GM18868 (cell line): ENCODE results near the gene NACA2.
"Not testable (repeated sequence)": the region's sequence is repeated elsewhere in the genome, so short reads cannot be mapped to it uniquely, and the experiment has no call there.

ENCODE experiments used
- ATAC-seq: cut with Tn5 transposase; IDR thresholded peaks from one replicate; pipeline ENCODE4 v1.9.1; 2021; ENCODE audit warnings: mild to moderate bottlenecking, moderate library complexity; ENCODE audit not compliant: unreplicated experiment

The NACA2 gene

GRCh38 chr17:61591018-61591417, at the start of gene NACA2:
TSS of gene NACA2 (minus strand) at chr17:61591219. CDS start at chr17:61591180, 39 bp downstream.
- ATAC-seq, result no peak

GRCh38 chr17:61639818-61640217, 48.8 kb upstream of the NACA2 start:
- ATAC-seq, result no peak

GRCh38 chr17:61638087-61638486, 47.1 kb upstream of the NACA2 start:
- no peak for ATAC-seq

GRCh38 chr17:61635913-61636432, 45.0 kb upstream of the NACA2 start:
- no peak for ATAC-seq

- ATAC-seq, result no peak
Measured at GRCh38 chr17:61634942-61635538, 44.0 kb upstream of the NACA2 start.

GRCh38 chr17:61634011-61634539, 43.1 kb upstream of the NACA2 start:
- no peak for ATAC-seq

GRCh38 chr17:61632826-61633225, 41.8 kb upstream of the NACA2 start:
- no peak for ATAC-seq

- ATAC-seq, result no peak
Measured at GRCh38 chr17:61631800-61632199, 40.8 kb upstream of the NACA2 start.

GRCh38 chr17:61628158-61628557, 37.1 kb upstream of the NACA2 start:
- not testable (repeated sequence) for ATAC-seq

GRCh38 chr17:61627658-61628057, 36.6 kb upstream of the NACA2 start:
- no peak for ATAC-seq

GRCh38 chr17:61627125-61627524, 36.1 kb upstream of the NACA2 start:
- ATAC-seq, result no peak

- no peak for ATAC-seq
Measured at GRCh38 chr17:61625564-61625963, 34.5 kb upstream of the NACA2 start.

GRCh38 chr17:61624951-61625350, 33.9 kb upstream of the NACA2 start:
- ATAC-seq, result no peak

- no peak for ATAC-seq
Measured at GRCh38 chr17:61621317-61621716, 30.3 kb upstream of the NACA2 start.

- no peak for ATAC-seq
Measured at GRCh38 chr17:61619953-61620352, 28.9 kb upstream of the NACA2 start.

- no peak for ATAC-seq
Measured at GRCh38 chr17:61619493-61619892, 28.5 kb upstream of the NACA2 start.

- no peak for ATAC-seq
Measured at GRCh38 chr17:61618950-61619349, 27.9 kb upstream of the NACA2 start.

GRCh38 chr17:61617330-61617729, 26.3 kb upstream of the NACA2 start:
- ATAC-seq, result no peak

- no peak for ATAC-seq
Measured at GRCh38 chr17:61616783-61617182, 25.8 kb upstream of the NACA2 start.

GRCh38 chr17:61614219-61614618, 23.2 kb upstream of the NACA2 start:
- no peak for ATAC-seq

- no peak for ATAC-seq
Measured at GRCh38 chr17:61611323-61611722, 20.3 kb upstream of the NACA2 start.

- ATAC-seq, result no peak
Measured at GRCh38 chr17:61605692-61606091, 14.7 kb upstream of the NACA2 start.

GRCh38 chr17:61601297-61601696, 10.3 kb upstream of the NACA2 start:
- no peak for ATAC-seq
